Liver (tissue), 9 donors: ENCODE measurements around the gene RCAN2. TPM values are rescaled to one million over a fixed set of nuclear protein-coding genes. Genes with fewer than 3 reads are reported as not detected.

Experiments
- DNase-seq: peaks from one replicate; pipeline ENCODE4 v3.0.0-alpha.2; 2017; ENCODE audit warnings: low spot score
- H3K27ac ChIP-seq, 2 donors: one replicate each; pipeline ENCODE4 v1.7.0; 2013; ENCODE audit warnings: inconsistent platforms in 2 of 2, low read length in 2 of 2, control low read depth in 1 of 2, low read depth in 1 of 2, mild to moderate bottlenecking in 1 of 2
- H3K27me3 ChIP-seq, 4 donors: one replicate each; pipeline versions ENCODE4 v1.6.1 to v1.7.0; 2013; ENCODE audit warnings: low read length in 3 of 4, inconsistent platforms in 1 of 4, mild to moderate bottlenecking in 1 of 4, moderate library complexity in 1 of 4; ENCODE audit not compliant: control insufficient read depth in 4 of 4, insufficient read depth in 4 of 4
- H3K36me3 ChIP-seq, 4 donors: one replicate each; pipeline versions ENCODE4 v1.6.1 to v1.7.0; 2013; ENCODE audit warnings: low read length in 3 of 4, mild to moderate bottlenecking in 3 of 4, low read depth in 1 of 4, moderate library complexity in 1 of 4; ENCODE audit not compliant: control insufficient read depth in 4 of 4, insufficient read depth in 3 of 4
- H3K4me1 ChIP-seq, 4 donors: one replicate each; pipeline versions ENCODE4 v1.6.1 to v1.7.0; 2013; ENCODE audit warnings: low read length in 3 of 4, mild to moderate bottlenecking in 3 of 4, moderate library complexity in 1 of 4; ENCODE audit not compliant: control insufficient read depth in 4 of 4, insufficient read depth in 4 of 4
- H3K4me3 ChIP-seq, 3 donors: one replicate each; pipeline versions ENCODE4 v1.6.1 to v1.7.0; 2013; ENCODE audit warnings: low read length in 3 of 3, control low read depth in 1 of 3, low read depth in 1 of 3, mild to moderate bottlenecking in 1 of 3
- H3K9ac ChIP-seq, 2 donors: one replicate each; pipeline ENCODE4 v1.7.0; 2013; ENCODE audit warnings: low read length in 2 of 2, mild to moderate bottlenecking in 2 of 2, moderate library complexity in 2 of 2, control low read depth in 1 of 2, low read depth in 1 of 2
- H3K9me3 ChIP-seq, 4 donors: one replicate each; pipeline versions ENCODE4 v1.6.1 to v1.7.0; 2013; ENCODE audit warnings: low read length in 3 of 4; ENCODE audit not compliant: control insufficient read depth in 4 of 4
- EGR1 ChIP-seq, 2 donors: IDR thresholded peaks; 2 replicates each; pipeline ENCODE4 v1.6.1; 2016 to 2018; ENCODE audit warnings: antibody characterized with exemption in 2 of 2, low read depth in 2 of 2
- FOXA1 ChIP-seq: IDR thresholded peaks from 2 replicates; pipeline ENCODE4 v1.6.1; 2016; ENCODE audit warnings: antibody characterized with exemption
- FOXA2 ChIP-seq: IDR thresholded peaks from 2 replicates; pipeline ENCODE4 v1.6.1; 2016; ENCODE audit warnings: antibody characterized with exemption
- GABPA ChIP-seq, 2 donors: IDR thresholded peaks in 1 of 2; conservative IDR thresholded peaks in 1 of 2; 2 replicates each; pipeline ENCODE4 v1.6.1; 2016; ENCODE audit warnings: antibody characterized with exemption in 2 of 2, mild to moderate bottlenecking in 1 of 2, moderate library complexity in 1 of 2
- HNF4A ChIP-seq, 2 donors: conservative IDR thresholded peaks; 2 replicates each; pipeline ENCODE4 v1.6.1; 2016; ENCODE audit warnings: antibody characterized with exemption in 2 of 2, mild to moderate bottlenecking in 2 of 2
- HNF4G ChIP-seq: IDR thresholded peaks from 2 replicates; pipeline ENCODE4 v1.6.1; 2016; ENCODE audit warnings: antibody characterized with exemption
- JUND ChIP-seq, 2 donors: IDR thresholded peaks; 2 replicates each; pipeline ENCODE4 v1.6.1; 2016; ENCODE audit warnings: antibody characterized with exemption in 2 of 2
- NR2F2 ChIP-seq: IDR thresholded peaks from 2 replicates; pipeline ENCODE4 v1.6.1; 2016; ENCODE audit warnings: antibody characterized with exemption
- RAD21 ChIP-seq, 2 donors: IDR thresholded peaks; 2 replicates each; pipeline ENCODE4 v1.6.1; 2016; ENCODE audit warnings: antibody characterized with exemption in 2 of 2, mild to moderate bottlenecking in 2 of 2
- SP1 ChIP-seq: IDR thresholded peaks from 2 replicates; pipeline ENCODE4 v1.6.1; 2018; ENCODE audit warnings: antibody characterized with exemption, mild to moderate bottlenecking
- TAF1 ChIP-seq: conservative IDR thresholded peaks from 2 replicates; pipeline ENCODE4 v1.6.1; 2016; ENCODE audit warnings: antibody characterized with exemption, mild to moderate bottlenecking
- YY1 ChIP-seq: IDR thresholded peaks from 2 replicates; pipeline ENCODE4 v1.6.1; 2016; ENCODE audit warnings: antibody characterized with exemption, mild to moderate bottlenecking
- WGBS: extraction: QIAGEN DNeasy Blood & Tissue Kit; methylation state at CpG from one replicate; pipeline ENCODE4 v1.1.7; 2013; 5-methylcytosine and 5-hydroxymethylcytosine counted together
- polyA plus RNA-seq, 2 donors: library from polyadenylated mRNA; stranded (reverse) in 1 of 2; unstranded in 1 of 2; fragments of 200-250 nt in 1 of 2; fragments of >200 nt in 1 of 2; fragmentation: Nextera tagmentation in 1 of 2; extraction: Ambion mirVana in 1 of 2; gene quantifications; one replicate each; pipeline versions ENCODE4 v1.2.1 to v1.2.3, GENCODE V29; 2013 to 2015
- total RNA-seq, 2 donors: library from RNA; depleted of rRNA; stranded (reverse); fragments of >200 nt; gene quantifications; one replicate each; pipeline ENCODE4 v1.2.3, GENCODE V29; 2014
- TF ChIP-seq, protein P1 (sequence below): IDR thresholded peaks from 2 replicates; pipeline ENCODE4 v1.6.1; 2016; ENCODE audit warnings: antibody characterized with exemption
- TF ChIP-seq, protein P2 (sequence below): IDR thresholded peaks from 2 replicates; pipeline ENCODE4 v1.6.1; 2016; ENCODE audit warnings: antibody characterized with exemption, mild to moderate bottlenecking
- TF ChIP-seq, protein P3 (sequence below): IDR thresholded peaks from 2 replicates; pipeline ENCODE4 v1.6.1; 2016; ENCODE audit warnings: antibody characterized with exemption
- TF ChIP-seq, protein P4 (sequence below): IDR thresholded peaks from 2 replicates; pipeline ENCODE4 v1.6.1; 2016; ENCODE audit warnings: antibody characterized with exemption
- TF ChIP-seq, protein P5 (sequence below): fragments of 150-350 bp; IDR thresholded peaks from 2 replicates; pipeline ENCODE4 v1.5.1; 2017; ENCODE audit warnings: improper control_type of control experiment, low read depth, low read length; ENCODE audit not compliant: missing input control
- donor health status: healthy.
- donor health status: healthy.
- donor health status: healthy.
- donor health status: healthy.
- donor health status: healthy.

The RCAN2 gene
- total and polyA plus RNA-seq, 4 donors: 0.19 to 8.2 (median 2.4) TPM

DNA sequence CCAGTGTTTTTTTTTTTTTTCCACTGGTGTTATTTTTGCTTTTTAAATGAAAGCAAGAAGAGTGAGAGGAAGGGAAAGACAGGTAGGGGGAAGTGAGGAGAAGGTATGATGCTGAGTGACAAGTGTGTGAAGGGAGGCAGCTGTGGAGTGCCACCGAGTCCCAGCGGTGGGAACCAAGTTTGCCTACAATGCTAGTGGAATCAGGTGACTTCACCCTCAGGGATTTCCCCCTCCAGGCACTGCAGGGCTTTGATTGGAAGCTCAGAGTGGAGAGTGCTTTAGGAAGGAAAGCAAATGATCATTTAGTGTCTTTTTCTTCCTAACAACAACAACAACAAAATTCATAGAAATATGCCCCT is 200.0 kb downstream of the RCAN2 start (continued):
- TF ChIP-seq SP1: no peak
- no peak for TF ChIP-seq JUND (IDR thresholded peaks at IDR 0.05)
- TF ChIP-seq YY1: no peak
- TF ChIP-seq, protein P1, sequence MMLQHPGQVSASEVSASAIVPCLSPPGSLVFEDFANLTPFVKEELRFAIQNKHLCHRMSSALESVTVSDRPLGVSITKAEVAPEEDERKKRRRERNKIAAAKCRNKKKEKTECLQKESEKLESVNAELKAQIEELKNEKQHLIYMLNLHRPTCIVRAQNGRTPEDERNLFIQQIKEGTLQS: no peak
- no peak for TF ChIP-seq HNF4A (conservative IDR thresholded peaks at IDR 0.05)
- no peak for TF ChIP-seq FOXA2
- TF ChIP-seq, protein P2, sequence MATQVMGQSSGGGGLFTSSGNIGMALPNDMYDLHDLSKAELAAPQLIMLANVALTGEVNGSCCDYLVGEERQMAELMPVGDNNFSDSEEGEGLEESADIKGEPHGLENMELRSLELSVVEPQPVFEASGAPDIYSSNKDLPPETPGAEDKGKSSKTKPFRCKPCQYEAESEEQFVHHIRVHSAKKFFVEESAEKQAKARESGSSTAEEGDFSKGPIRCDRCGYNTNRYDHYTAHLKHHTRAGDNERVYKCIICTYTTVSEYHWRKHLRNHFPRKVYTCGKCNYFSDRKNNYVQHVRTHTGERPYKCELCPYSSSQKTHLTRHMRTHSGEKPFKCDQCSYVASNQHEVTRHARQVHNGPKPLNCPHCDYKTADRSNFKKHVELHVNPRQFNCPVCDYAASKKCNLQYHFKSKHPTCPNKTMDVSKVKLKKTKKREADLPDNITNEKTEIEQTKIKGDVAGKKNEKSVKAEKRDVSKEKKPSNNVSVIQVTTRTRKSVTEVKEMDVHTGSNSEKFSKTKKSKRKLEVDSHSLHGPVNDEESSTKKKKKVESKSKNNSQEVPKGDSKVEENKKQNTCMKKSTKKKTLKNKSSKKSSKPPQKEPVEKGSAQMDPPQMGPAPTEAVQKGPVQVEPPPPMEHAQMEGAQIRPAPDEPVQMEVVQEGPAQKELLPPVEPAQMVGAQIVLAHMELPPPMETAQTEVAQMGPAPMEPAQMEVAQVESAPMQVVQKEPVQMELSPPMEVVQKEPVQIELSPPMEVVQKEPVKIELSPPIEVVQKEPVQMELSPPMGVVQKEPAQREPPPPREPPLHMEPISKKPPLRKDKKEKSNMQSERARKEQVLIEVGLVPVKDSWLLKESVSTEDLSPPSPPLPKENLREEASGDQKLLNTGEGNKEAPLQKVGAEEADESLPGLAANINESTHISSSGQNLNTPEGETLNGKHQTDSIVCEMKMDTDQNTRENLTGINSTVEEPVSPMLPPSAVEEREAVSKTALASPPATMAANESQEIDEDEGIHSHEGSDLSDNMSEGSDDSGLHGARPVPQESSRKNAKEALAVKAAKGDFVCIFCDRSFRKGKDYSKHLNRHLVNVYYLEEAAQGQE: no peak
- no peak for TF ChIP-seq NR2F2
- no peak for TF ChIP-seq FOXA1
- no peak for TF ChIP-seq EGR1 (IDR thresholded peaks at IDR 0.05; ENCODE audit: low read depth in 2 of 2)

DNA sequence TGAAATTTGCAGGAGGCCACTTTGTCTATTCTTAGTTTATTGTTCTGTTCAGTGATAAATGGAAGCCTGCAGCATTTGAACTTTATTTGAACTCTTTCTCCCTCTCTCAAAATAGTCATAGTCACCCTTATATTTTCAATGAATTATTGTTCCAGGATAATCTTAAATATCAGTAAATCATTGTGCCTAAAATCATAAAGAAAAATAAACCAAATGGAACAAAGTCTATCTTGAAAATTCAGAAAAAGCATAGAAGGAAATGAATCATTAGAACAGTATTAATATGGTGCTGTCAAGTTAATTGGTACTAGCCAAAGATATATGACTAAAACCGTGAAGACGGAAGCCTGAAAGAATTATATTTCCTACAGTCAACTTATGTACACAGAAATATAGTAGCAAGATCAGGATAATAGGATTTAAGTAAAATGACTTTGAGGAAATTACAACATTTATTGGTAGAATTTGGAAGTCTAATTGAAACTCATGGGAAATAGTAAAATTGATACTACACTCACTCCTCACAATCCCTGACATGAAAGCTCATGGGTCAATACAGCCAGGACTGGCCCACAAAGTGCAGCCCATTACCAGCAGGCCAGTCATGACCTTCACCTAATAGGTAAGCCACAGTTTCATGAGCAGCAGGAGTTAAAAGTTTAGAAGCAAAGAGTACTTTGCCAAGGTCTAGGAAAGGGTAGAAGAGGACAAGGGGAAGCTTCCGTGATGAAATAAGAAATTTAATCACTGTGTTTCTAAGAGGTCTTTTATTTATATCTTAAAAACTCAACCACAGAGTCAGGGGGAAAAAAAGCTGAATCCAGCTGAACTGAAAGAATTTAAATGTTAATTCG is 200.6 kb downstream of the RCAN2 start:
- H3K27me3 ChIP-seq: no peaks in the 10 kb centered on the region
- 74% methylated on average over 4 of the region's 4 CpGs for WGBS
- TF ChIP-seq, protein P2: no peak
- TF ChIP-seq, protein P3, sequence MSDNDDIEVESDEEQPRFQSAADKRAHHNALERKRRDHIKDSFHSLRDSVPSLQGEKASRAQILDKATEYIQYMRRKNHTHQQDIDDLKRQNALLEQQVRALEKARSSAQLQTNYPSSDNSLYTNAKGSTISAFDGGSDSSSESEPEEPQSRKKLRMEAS: no peak
- no peak for TF ChIP-seq YY1
- no peak for TF ChIP-seq JUND (IDR thresholded peaks at IDR 0.05)
- no peak for TF ChIP-seq GABPA (IDR thresholded peaks at IDR 0.05 in 1 of 2, conservative IDR thresholded peaks at IDR 0.05 in 1 of 2)
- TF ChIP-seq, protein P4, sequence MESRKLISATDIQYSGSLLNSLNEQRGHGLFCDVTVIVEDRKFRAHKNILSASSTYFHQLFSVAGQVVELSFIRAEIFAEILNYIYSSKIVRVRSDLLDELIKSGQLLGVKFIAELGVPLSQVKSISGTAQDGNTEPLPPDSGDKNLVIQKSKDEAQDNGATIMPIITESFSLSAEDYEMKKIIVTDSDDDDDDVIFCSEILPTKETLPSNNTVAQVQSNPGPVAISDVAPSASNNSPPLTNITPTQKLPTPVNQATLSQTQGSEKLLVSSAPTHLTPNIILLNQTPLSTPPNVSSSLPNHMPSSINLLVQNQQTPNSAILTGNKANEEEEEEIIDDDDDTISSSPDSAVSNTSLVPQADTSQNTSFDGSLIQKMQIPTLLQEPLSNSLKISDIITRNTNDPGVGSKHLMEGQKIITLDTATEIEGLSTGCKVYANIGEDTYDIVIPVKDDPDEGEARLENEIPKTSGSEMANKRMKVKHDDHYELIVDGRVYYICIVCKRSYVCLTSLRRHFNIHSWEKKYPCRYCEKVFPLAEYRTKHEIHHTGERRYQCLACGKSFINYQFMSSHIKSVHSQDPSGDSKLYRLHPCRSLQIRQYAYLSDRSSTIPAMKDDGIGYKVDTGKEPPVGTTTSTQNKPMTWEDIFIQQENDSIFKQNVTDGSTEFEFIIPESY: no peak
- TF ChIP-seq, protein P1: no peak
- TF ChIP-seq HNF4G: no peak
- TF ChIP-seq TAF1: no peak
- TF ChIP-seq, protein P5, sequence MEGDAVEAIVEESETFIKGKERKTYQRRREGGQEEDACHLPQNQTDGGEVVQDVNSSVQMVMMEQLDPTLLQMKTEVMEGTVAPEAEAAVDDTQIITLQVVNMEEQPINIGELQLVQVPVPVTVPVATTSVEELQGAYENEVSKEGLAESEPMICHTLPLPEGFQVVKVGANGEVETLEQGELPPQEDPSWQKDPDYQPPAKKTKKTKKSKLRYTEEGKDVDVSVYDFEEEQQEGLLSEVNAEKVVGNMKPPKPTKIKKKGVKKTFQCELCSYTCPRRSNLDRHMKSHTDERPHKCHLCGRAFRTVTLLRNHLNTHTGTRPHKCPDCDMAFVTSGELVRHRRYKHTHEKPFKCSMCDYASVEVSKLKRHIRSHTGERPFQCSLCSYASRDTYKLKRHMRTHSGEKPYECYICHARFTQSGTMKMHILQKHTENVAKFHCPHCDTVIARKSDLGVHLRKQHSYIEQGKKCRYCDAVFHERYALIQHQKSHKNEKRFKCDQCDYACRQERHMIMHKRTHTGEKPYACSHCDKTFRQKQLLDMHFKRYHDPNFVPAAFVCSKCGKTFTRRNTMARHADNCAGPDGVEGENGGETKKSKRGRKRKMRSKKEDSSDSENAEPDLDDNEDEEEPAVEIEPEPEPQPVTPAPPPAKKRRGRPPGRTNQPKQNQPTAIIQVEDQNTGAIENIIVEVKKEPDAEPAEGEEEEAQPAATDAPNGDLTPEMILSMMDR: no peak
- no peak for TF ChIP-seq FOXA2
- no peak for TF ChIP-seq HNF4A (conservative IDR thresholded peaks at IDR 0.05)
- TF ChIP-seq SP1: no peak
- TF ChIP-seq RAD21 (IDR thresholded peaks at IDR 0.05): no peak
- no peak overlapping the region for H3K9ac ChIP-seq
- H3K27ac ChIP-seq: no peak overlapping the region
- H3K4me1 ChIP-seq: no peaks in the 10 kb centered on the region
- no peaks in the 10 kb centered on the region for H3K36me3 ChIP-seq
- H3K9me3 ChIP-seq: no peaks in the 10 kb centered on the region
- H3K4me3 ChIP-seq: no peak overlapping the region
- DNase-seq: no peak
